Testis (tissue), 2 donors: ENCODE measurements around the gene PCK1.

Experiments used
- CTCF ChIP-seq, 3 experiments: fragments of 450-650 bp in 2 of 3; fragments of 200-600 bp in 1 of 3; sonication (generic) in 1 of 3; IDR thresholded peaks; one replicate each; pipeline ENCODE4 v1.5.1; 2016 to 2019; ENCODE audit warnings: antibody characterized with exemption in 3 of 3, mild to moderate bottlenecking in 2 of 3, moderate library complexity in 1 of 3
- POLR2A ChIP-seq: fragments of 450-650 bp; IDR thresholded peaks from one replicate; pipeline ENCODE4 v1.6.1; 2017; ENCODE audit warnings: antibody characterized with exemption, mild to moderate bottlenecking, moderate library complexity

GRCh38 chr20:57589728-57590484, 29.0 kb downstream of the PCK1 start:
- no peak for TF ChIP-seq CTCF (IDR thresholded peaks at IDR 0.05)
- no peak for TF ChIP-seq POLR2A
